Activated T-helper 1 cell treated with anti-CD3 and anti-CD28 coated beads, Interleukin-12 subunit alpha, Interleukin-12 subunit beta, Interleukin-2, Interleukin-4 antibody, amounts not matched to agents 30 ng/mL and 10 ng/mL and 1 ng/mL, durations not matched to agents 14 hours and 24 hours and 36 hours (primary cell): ENCODE data around the gene GAREM1. TPM values are rescaled to one million over a fixed set of nuclear protein-coding genes. Genes with fewer than 3 reads are reported as not detected.

Experiments
- DNase-seq: peaks from one replicate; pipeline ENCODE4 v3.0.0; 2021; ENCODE audit warnings: low spot score
- H3K27ac Mint-ChIP-seq: one replicate; pipeline ENCODE4 v1.8.0; 2021; ENCODE audit warnings: mild to moderate bottlenecking, mixed read lengths
- H3K27me3 Mint-ChIP-seq: one replicate; pipeline ENCODE4 v1.8.0; 2022; ENCODE audit warnings: mild to moderate bottlenecking, moderate library complexity, mixed read lengths; ENCODE audit not compliant: insufficient read depth
- H3K36me3 Mint-ChIP-seq: one replicate; pipeline ENCODE4 v1.8.0; 2021; ENCODE audit warnings: low read depth, mixed read lengths
- H3K4me1 Mint-ChIP-seq: one replicate; pipeline ENCODE4 v1.8.0; 2021; ENCODE audit warnings: low read depth, mixed read lengths
- H3K4me3 Mint-ChIP-seq: one replicate; pipeline ENCODE4 v1.8.0; 2021; ENCODE audit warnings: mild to moderate bottlenecking, moderate library complexity, mixed read lengths
- H3K9me3 Mint-ChIP-seq: one replicate; pipeline ENCODE4 v1.8.0; 2021; ENCODE audit warnings: mixed read lengths
- intact Hi-C: fragments of 100-400 bp; cut with micrococcal nuclease; formaldehyde crosslinking; loops from one replicate; pipeline ENCODE4 v1.15.1; 2024
- total RNA-seq: library from RNA; stranded (reverse); gene quantifications from 2 replicates; pipeline ENCODE4 v1.2.3, GENCODE V29; 2022

GAREM1 gene
- total RNA-seq, 1 donor from 2014 or later = not detected

DNA sequence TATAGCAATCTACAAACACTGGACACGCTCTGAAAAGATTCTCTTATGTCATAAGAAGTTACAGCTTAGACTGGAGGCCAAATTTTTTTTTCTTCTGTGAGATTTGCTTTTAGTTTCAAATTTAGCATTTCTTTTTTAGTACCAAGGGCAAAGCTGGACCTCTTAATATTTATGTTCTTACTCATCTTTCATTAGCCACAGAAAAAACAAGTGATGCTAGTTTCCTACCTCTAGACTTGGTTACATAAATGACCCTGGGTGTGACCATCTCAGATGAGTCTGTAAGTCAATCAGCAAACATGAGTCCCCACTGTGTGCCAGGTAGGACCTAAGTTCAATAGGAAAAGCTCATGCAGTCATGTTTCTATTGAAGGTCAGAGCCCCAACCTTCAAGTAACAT is 186.4 kb downstream of the GAREM1 start:
- no peak for DNase-seq
- intact Hi-C loops = no loop called here
- H3K4me1 Mint-ChIP-seq = no peaks in the 10 kb centered on the region
- H3K27ac Mint-ChIP-seq = no peak overlapping the region
- H3K9me3 Mint-ChIP-seq = no peaks in the 10 kb centered on the region
- H3K27me3 Mint-ChIP-seq = peaks cover 2% of the 10 kb centered on the region
- no peaks in the 10 kb centered on the region for H3K36me3 Mint-ChIP-seq
- H3K4me3 Mint-ChIP-seq = no peak overlapping the region

DNA sequence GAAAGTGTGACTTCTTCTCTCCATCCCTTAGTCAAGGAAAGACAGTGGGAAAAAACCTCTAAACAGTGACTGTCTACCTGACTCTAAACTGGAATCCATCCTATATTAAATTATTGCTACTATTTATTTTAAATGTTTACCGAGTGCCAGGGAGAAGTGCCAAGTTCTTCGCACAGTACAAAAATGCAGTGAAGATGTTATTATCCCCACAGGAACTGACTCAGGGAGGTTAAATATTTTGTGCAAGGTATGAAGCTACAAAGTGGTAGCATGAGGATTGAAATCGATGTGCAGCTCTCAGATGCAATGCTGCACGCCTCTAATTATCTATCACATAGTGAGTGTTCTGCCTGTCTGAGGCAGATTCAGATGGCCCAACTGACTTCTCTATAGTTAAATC is 189.8 kb downstream of the GAREM1 start:
- DNase-seq = no peak
- Mint-ChIP-seq H3K4me1 (no peaks in the 10 kb centered on the region), H3K27me3 (peaks cover 4% of the 10 kb centered on the region), H3K9me3 (no peaks in the 10 kb centered on the region), H3K27ac (no peak overlapping the region), H3K4me3 (no peak overlapping the region), H3K36me3 (no peaks in the 10 kb centered on the region)
- intact Hi-C loops = no loop called here

DNA sequence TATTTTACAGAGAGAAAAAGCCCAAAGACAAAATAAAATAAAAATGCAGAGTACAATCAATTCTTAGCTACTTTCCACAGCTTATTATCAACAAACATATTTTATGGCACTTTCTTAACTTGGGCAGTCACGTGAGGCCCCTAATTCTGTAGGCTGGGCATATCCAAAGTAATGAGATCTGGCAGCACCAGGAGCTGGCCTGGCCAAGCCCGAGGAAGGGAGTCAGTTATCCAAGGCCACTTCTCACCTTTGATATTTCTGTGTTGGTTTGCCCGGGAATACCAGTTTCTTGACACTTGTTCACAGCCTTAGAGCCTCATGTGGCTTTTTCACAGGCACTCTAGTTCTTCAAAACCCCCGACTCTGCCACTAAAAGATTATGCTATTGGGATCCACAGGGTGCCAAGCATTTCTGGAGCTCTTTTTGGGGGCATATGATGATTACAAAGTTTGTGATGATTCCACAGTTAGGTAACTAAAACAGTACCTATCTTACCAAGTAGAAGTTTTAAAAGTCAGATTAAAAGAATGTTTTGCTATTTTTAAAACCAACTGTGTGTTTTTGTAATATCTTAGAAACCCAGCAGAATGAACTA is 190.4 kb downstream of the GAREM1 start:
- no peak for DNase-seq
- H3K27me3 Mint-ChIP-seq = peaks cover 4% of the 10 kb centered on the region
- intact Hi-C loops = no loop called here
- H3K9me3 Mint-ChIP-seq = no peaks in the 10 kb centered on the region
- no peaks in the 10 kb centered on the region for H3K36me3 Mint-ChIP-seq
- H3K4me1 Mint-ChIP-seq = no peaks in the 10 kb centered on the region
- no peak overlapping the region for H3K27ac Mint-ChIP-seq
- H3K4me3 Mint-ChIP-seq = no peak overlapping the region

DNA sequence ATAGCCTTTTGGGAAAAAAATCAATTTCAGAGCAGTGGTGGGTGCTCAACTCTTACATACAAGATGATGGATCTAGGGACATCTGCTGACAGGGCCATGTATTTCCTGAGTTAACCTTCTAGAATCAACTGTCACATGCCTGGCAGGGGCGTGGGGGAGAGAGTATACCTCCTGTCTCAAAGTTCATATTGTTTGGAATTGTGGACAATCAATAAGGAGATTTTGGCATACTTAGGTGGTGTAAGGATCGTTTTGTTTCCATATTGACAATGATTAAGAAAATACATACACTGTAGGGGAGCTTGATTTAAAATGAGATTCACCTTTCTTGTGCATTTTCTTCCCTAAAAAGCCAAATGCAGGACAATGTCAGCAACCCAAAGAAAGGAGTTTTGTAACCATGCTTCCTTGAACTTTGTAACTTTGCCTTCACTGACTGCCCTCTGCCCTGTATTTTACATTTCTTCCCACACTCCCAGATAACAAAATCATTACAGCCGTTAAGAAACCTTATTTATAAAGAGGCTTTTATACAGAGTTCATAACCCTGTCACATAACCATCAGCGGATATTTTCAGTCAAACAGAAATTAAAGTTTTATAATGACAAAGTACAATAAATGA is 192.4 kb downstream of the GAREM1 start:
- Mint-ChIP-seq H3K4me1 (no peaks in the 10 kb centered on the region), H3K9me3 (no peaks in the 10 kb centered on the region), H3K27ac (no peak overlapping the region), H3K4me3 (no peak overlapping the region), H3K36me3 (no peaks in the 10 kb centered on the region), H3K27me3 (peaks cover 7% of the 10 kb centered on the region)
- no peak for DNase-seq
- intact Hi-C loops = loop anchor here (10.0 kb wide), 2 partner anchors 63 to 123 kb away; no protein-coding TSS in a partner anchor

DNA sequence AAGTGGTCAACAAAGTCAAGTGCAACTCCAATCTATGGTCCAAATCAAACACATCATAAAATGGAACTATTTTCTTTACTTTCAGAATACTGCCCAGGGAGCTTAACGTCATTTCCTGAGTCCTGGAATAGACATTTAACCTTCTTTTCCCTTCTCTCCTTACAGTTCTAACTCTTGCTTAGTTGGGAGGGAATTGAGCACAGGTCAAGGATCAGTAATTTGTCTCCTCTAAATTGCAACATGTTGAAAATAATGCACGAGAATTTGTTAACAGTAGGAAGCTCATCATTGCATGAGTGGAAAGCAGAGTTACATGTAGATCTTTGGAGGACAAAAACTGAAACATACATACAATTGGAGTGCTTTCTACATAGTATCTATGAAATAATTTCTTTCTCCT is 193.1 kb downstream of the GAREM1 start:
- Mint-ChIP-seq H3K27me3 (peaks cover 7% of the 10 kb centered on the region), H3K9me3 (no peaks in the 10 kb centered on the region), H3K4me3 (no peak overlapping the region), H3K4me1 (no peaks in the 10 kb centered on the region), H3K36me3 (no peaks in the 10 kb centered on the region), H3K27ac (no peak overlapping the region)
- DNase-seq = no peak
- intact Hi-C loops = loop anchor here (10.0 kb wide), 2 partner anchors 63 to 123 kb away; no protein-coding TSS in a partner anchor

DNA sequence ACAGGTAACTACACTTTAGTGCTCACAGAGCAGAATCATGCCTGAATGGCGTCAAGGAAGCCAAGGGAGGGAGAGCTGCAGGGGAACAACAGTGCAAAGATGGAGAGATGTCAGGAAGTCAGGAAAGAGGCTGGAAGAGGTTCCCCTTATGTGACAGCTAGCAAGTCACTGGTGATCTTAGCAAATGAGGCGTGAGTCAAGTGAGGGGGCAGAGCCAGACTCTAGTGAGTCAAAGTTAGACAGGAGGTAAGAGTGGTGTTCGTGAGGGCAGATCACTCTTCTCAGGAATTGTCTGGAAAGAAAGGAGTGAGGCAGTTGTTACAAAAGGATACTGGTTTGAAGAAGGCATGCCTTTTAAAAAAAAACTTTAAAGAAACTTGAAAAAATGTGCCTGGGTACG is 193.8 kb downstream of the GAREM1 start:
- Mint-ChIP-seq H3K4me3 (no peak overlapping the region), H3K4me1 (no peaks in the 10 kb centered on the region), H3K36me3 (no peaks in the 10 kb centered on the region), H3K9me3 (no peaks in the 10 kb centered on the region), H3K27ac (no peak overlapping the region), H3K27me3 (peaks cover 7% of the 10 kb centered on the region)
- no peak for DNase-seq
- intact Hi-C loops = loop anchor here (10.0 kb wide), 2 partner anchors 62 to 122 kb away; no protein-coding TSS in a partner anchor

DNA sequence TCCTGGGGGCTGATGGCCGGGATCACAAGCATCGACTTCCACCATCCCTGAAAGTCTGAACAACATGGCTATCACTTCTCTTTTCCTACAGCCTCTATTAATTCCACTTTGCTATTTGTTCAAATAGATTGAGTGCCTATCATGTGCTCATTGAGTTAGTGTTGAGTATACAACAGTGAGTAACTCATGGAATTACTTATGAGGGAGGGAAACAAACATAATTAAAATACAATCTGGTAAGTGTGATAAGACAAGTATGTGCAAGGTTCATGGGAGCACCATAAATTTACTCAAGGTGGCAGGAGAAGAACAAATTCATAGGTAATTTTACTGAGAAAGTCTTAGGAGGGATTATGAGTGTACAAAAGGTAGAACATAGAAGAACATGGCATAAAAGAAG is 194.4 kb downstream of the GAREM1 start:
- intact Hi-C loops = loop anchor here (10.0 kb wide), 2 partner anchors 61 to 121 kb away; no protein-coding TSS in a partner anchor
- Mint-ChIP-seq H3K9me3 (no peaks in the 10 kb centered on the region), H3K4me1 (no peaks in the 10 kb centered on the region), H3K27ac (no peak overlapping the region), H3K27me3 (peaks cover 5% of the 10 kb centered on the region), H3K36me3 (no peaks in the 10 kb centered on the region), H3K4me3 (no peak overlapping the region)
- DNase-seq = no peak

DNA sequence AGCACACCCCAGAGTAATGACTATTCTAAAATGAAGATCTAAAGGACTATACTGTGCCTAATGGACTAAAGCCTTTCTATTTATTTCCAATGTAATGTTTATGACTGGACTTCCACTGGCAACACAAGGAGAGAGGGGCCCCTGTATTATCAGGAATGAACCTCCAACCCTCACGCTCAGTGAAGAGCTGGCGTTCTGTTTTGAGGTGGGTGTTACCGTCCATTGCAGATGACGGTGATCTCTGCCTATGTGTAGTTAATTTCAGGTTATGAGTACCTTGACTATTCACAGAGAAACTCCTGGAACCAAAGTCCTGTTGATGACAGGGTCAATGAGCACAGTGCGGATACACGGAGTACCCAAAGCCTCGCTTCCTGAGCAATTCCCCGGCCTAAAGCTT is 195.5 kb downstream of the GAREM1 start:
- Mint-ChIP-seq H3K9me3 (no peaks in the 10 kb centered on the region), H3K4me3 (no peak overlapping the region), H3K4me1 (no peaks in the 10 kb centered on the region), H3K27me3 (peaks cover 5% of the 10 kb centered on the region), H3K27ac (no peak overlapping the region), H3K36me3 (no peaks in the 10 kb centered on the region)
- DNase-seq = no peak
- intact Hi-C loops = loop anchor here (10.0 kb wide), 2 partner anchors 60 to 120 kb away; no protein-coding TSS in a partner anchor

DNA sequence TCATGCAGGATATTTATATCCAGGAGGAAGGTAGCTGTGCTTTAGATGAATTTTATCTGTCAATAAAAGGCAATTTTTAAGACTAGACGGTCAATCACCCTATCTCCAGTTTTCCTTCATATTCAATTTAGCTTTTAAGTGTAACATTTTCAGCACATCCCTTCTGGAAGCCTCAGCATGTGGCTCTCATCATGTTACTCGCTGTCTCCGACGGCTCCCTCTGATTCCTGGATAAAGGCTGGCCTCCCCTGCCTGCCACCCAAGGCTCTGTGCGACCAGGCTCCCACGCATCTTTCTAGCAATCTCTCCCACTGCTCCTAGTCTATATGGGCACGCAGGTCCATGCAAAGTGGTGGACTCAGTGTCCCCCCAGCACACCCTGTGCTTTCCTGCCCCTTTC is 196.4 kb downstream of the GAREM1 start:
- H3K27me3 Mint-ChIP-seq = peaks cover 5% of the 10 kb centered on the region
- no peak for DNase-seq
- no peak overlapping the region for H3K27ac Mint-ChIP-seq
- no peaks in the 10 kb centered on the region for H3K36me3 Mint-ChIP-seq
- no peaks in the 10 kb centered on the region for H3K4me1 Mint-ChIP-seq
- H3K4me3 Mint-ChIP-seq = no peak overlapping the region
- no peaks in the 10 kb centered on the region for H3K9me3 Mint-ChIP-seq
- intact Hi-C loops = loop anchor here (5.0 to 10.0 kb wide), 3 partner anchors 60 to 198 kb away; partner anchors contain the start of gene GAREM1

DNA sequence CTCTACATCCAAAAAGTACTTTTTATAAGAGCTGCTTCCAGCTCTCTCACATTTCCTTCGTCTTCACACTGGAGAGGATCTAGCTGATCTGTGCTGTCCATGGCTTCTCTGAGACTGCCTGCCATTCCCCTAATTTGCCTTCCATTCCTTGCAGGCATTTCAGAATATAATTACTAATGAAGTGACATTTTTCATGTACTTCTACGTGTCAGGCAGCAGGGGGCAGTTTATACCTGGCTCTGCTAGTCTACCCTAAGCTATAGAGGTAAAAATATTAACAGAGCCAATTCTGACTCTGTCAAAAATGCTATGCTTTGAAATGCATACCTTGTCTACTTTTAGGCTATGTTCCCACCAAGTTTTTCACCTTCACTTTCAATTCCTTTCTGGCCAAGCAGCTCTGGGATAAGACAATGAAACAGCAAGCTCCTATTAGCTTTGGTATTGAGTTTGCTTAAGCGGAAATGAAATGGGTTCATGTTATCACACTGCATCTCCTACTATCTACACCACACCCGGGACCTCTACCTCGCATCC is 198.9 kb downstream of the GAREM1 start:
- intact Hi-C loops = loop anchor here (5.0 to 10.0 kb wide), 3 partner anchors 57 to 201 kb away; partner anchors contain the start of gene GAREM1
- Mint-ChIP-seq H3K36me3 (no peaks in the 10 kb centered on the region), H3K4me1 (no peaks in the 10 kb centered on the region), H3K4me3 (no peak overlapping the region), H3K9me3 (no peaks in the 10 kb centered on the region), H3K27me3 (peaks cover 3% of the 10 kb centered on the region), H3K27ac (no peak overlapping the region)
- no peak for DNase-seq

DNA sequence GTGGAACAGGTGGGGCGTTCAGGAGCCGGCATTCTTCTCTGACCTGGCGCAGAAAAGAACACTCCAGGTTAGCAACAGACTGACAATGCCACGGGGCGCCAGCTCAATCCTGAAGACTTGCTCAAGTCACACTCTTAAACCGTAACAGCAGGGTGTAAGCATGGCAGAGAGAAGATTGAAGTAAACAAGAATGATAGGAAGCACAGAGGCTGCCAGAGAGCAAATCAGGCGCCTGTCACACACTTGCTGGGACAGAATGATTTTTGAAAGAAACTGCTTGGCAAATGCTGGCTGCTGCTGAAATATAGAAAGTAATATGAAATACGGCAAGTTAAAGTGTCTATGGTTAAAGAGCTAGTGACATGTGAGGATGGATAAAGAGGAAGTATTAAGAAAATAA is 200.3 kb downstream of the GAREM1 start:
- DNase-seq = no peak
- H3K27ac Mint-ChIP-seq = no peak overlapping the region
- no peaks in the 10 kb centered on the region for H3K9me3 Mint-ChIP-seq
- H3K4me1 Mint-ChIP-seq = no peaks in the 10 kb centered on the region
- peaks cover 3% of the 10 kb centered on the region for H3K27me3 Mint-ChIP-seq
- intact Hi-C loops = loop anchor here (5.0 to 10.0 kb wide), 3 partner anchors 56 to 202 kb away; partner anchors contain the start of gene GAREM1
- H3K36me3 Mint-ChIP-seq = no peaks in the 10 kb centered on the region
- no peak overlapping the region for H3K4me3 Mint-ChIP-seq

DNA sequence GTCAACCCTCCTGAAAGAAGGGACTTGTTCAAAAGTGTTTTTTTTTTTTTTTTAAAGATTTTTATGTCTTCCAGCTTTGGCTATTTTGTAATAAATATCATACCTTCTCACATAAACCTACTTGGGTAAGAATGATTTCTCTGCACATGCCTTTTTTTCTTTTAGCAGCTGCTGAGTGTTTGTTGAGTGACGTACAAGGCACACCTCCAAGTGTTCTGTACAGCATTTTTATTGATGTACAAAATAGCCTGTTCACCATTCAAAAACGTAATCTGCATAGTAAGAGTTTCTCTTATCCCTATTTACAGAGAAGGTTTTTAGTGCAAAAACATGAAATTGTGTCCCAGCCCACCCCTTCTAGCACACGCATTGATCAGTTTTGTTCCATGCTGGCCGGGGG is 203.2 kb downstream of the GAREM1 start:
- intact Hi-C loops = no loop called here

DNA sequence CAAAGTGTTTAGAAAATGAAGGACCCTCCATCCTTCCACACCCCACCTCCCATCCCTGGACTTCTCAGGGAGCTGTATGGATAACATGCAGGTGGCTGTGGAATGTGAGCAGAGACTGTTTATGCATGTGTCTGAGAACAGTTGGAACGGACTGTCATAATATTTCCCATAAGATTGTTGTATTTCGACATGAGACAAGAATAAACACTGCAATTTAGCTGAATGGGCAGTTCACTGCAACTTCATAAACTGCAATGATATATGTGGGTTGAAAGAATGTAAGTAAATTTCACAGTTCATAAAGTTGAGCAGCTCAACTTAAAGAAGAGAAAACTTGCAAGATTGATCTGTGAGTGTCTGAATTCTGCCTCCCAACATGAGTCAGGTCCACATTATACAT is 206.3 kb downstream of the GAREM1 start:
- no peak for DNase-seq
- Mint-ChIP-seq H3K4me1 (no peaks in the 10 kb centered on the region), H3K9me3 (no peaks in the 10 kb centered on the region), H3K4me3 (no peak overlapping the region), H3K27ac (no peak overlapping the region), H3K36me3 (no peaks in the 10 kb centered on the region), H3K27me3 (peaks cover 3% of the 10 kb centered on the region)
- intact Hi-C loops = no loop called here

More for the DNA sequence above, 203.2 kb downstream of the GAREM1 start:
- peaks cover 3% of the 10 kb centered on the region for H3K27me3 Mint-ChIP-seq
- no peaks in the 10 kb centered on the region for H3K9me3 Mint-ChIP-seq
- no peak overlapping the region for H3K4me3 Mint-ChIP-seq
- H3K27ac Mint-ChIP-seq = no peak overlapping the region
- no peaks in the 10 kb centered on the region for H3K36me3 Mint-ChIP-seq
- no peaks in the 10 kb centered on the region for H3K4me1 Mint-ChIP-seq
- no peak for DNase-seq
